ENCODE measurements around the gene CCER1.

CCER1 gene

GRCh38 chr12:90965204-90965603 is 10.2 kb upstream of the CCER1 start:
- no peak for DNase-seq

GRCh38 chr12:90964616-90965015 is 9.6 kb upstream of the CCER1 start:
- no peak for DNase-seq

GRCh38 chr12:90963946-90964345 is 9.0 kb upstream of the CCER1 start:
- DNase-seq: no peak

GRCh38 chr12:90961154-90961553 is 6.2 kb upstream of the CCER1 start:
- no peak for DNase-seq

- DNase-seq: peak; percentile 42
Observed at GRCh38 chr12:90959538-90960139, 4.7 kb upstream of the CCER1 start.

- DNase-seq: no peak
Observed at GRCh38 chr12:90959032-90959431, 4.1 kb upstream of the CCER1 start.

GRCh38 chr12:90958347-90958746 is 3.4 kb upstream of the CCER1 start:
- no peak for DNase-seq

- DNase-seq: no peak
Observed at GRCh38 chr12:90954428-90954827, 548 bp downstream of the CCER1 start.

- no peak for DNase-seq
Observed at GRCh38 chr12:90953956-90954421, 987 bp downstream of the CCER1 start.

- no peak for DNase-seq
Observed at GRCh38 chr12:90951432-90952105, 3.4 kb downstream of the CCER1 start.

- DNase-seq: no peak
Observed at GRCh38 chr12:90947869-90948268, 7.1 kb downstream of the CCER1 start.

- peak; percentile 31 for DNase-seq
Observed at GRCh38 chr12:90945070-90945649, 9.8 kb downstream of the CCER1 start.

GRCh38 chr12:90943255-90943654 is 11.7 kb downstream of the CCER1 start:
- no peak for DNase-seq

GRCh38 chr12:90940872-90941499 is 14.0 kb downstream of the CCER1 start:
- DNase-seq: peak; percentile 17

- DNase-seq: no peak
Observed at GRCh38 chr12:90939382-90939781, 15.6 kb downstream of the CCER1 start.

GRCh38 chr12:90938451-90938850 is 16.5 kb downstream of the CCER1 start:
- DNase-seq: no peak

GRCh38 chr12:90937651-90938050 is 17.3 kb downstream of the CCER1 start:
- no peak for DNase-seq

- no peak for DNase-seq
Observed at GRCh38 chr12:90936230-90937005, 18.6 kb downstream of the CCER1 start.

- no peak for DNase-seq
Observed at GRCh38 chr12:90925562-90925961, 29.4 kb downstream of the CCER1 start.

GRCh38 chr12:90924406-90924805 is 30.6 kb downstream of the CCER1 start:
- DNase-seq: no peak

- DNase-seq: no peak
Observed at GRCh38 chr12:90922145-90922627, 32.8 kb downstream of the CCER1 start.

- DNase-seq: no peak
Observed at GRCh38 chr12:90921536-90921935, 33.4 kb downstream of the CCER1 start.

- DNase-seq: no peak
Observed at GRCh38 chr12:90920222-90920621, 34.8 kb downstream of the CCER1 start.

Data from SHP77 treated with DMSO at 0.1 percent for 48 hours (cell line).